K562 (cell line): ENCODE measurements around the gene XRN1.

Source experiments
- ARID2 ChIP-seq: fragments of 450-650 bp; IDR thresholded peaks from 2 replicates; pipeline ENCODE4 v1.6.1; 2017; ENCODE audit warnings: antibody characterized with exemption, mild to moderate bottlenecking
- EZH2 ChIP-seq: IDR thresholded peaks from 2 replicates; pipeline ENCODE4 v1.6.1; 2012; ENCODE audit warnings: low read depth, mild to moderate bottlenecking, inconsistent platforms, low read length, borderline replicate concordance
- KLF1 ChIP-seq: fragments of 450-650 bp; IDR thresholded peaks from 2 replicates; pipeline ENCODE4 v1.6.1; 2016; ENCODE audit warnings: missing genetic modification characterization, missing compliant biosample characterization
- MYBL2 ChIP-seq, 2 experiments: fragments of 450-650 bp in 1 of 2; sonication (generic) in 1 of 2; formaldehyde crosslinking in 1 of 2; IDR thresholded peaks; 2 replicates each; pipeline versions ENCODE4 v1.6.1 to v1.8.1; 2017 to 2022; ENCODE audit warnings: borderline replicate concordance in 1 of 2, inconsistent platforms in 1 of 2, low read depth in 1 of 2, mild to moderate bottlenecking in 1 of 2, missing genetic modification reagents in 1 of 2, moderate library complexity in 1 of 2
- POLR2A ChIP-seq: fragments of 450-650 bp; conservative IDR thresholded peaks from 2 replicates; pipeline ENCODE4 v1.6.1; 2016
- TBP ChIP-seq: optimal IDR thresholded peaks from 2 replicates; pipeline ENCODE3; 2011; ENCODE audit warnings: low read depth, low read length, improper control_type of control experiment
- TCF7 ChIP-seq: sonication (generic); IDR thresholded peaks from 2 replicates; pipeline ENCODE4 v1.6.1; 2016; ENCODE audit warnings: antibody characterized with exemption, borderline replicate concordance
- TF ChIP-seq, protein P1 (sequence below): fragments of 250-450 bp; sonication (Bioruptor Pico); IDR thresholded peaks from 2 replicates; pipeline ENCODE4 v1.5.0; 2021; ENCODE audit warnings: mild to moderate bottlenecking, moderate library complexity
- TF ChIP-seq, protein P2 (sequence below): sonication (generic); formaldehyde crosslinking; IDR thresholded peaks from 2 replicates; pipeline ENCODE4 v1.8.0; 2022; ENCODE audit warnings: mild to moderate bottlenecking, missing genetic modification reagents
- TF ChIP-seq, protein P3 (sequence below), 2 experiments: fragments of 200-800 bp in 1 of 2; sonication (Bioruptor generic) in 1 of 2; sonication (generic) in 1 of 2; formaldehyde crosslinking in 1 of 2; IDR thresholded peaks in 1 of 2; conservative IDR thresholded peaks in 1 of 2; 2 replicates each; pipeline versions ENCODE4 v1.5.0 to v1.6.1; 2016 to 2020; ENCODE audit warnings: missing compliant biosample characterization in 1 of 2, missing genetic modification characterization in 1 of 2, missing genetic modification reagents in 1 of 2
- TF ChIP-seq, protein P4 (sequence below): fragments of 200-800 bp; sonication (Bioruptor generic); IDR thresholded peaks from 2 replicates; pipeline ENCODE4 v1.6.1; 2016; ENCODE audit warnings: missing genetic modification characterization, missing compliant biosample characterization
- TF ChIP-seq, protein P5 (sequence below): fragments of 450-650 bp; IDR thresholded peaks from 2 replicates; pipeline ENCODE4 v1.6.1; 2018; ENCODE audit not compliant: partially characterized antibody
- TF ChIP-seq, protein P6 (sequence below): sonication (generic); formaldehyde crosslinking; IDR thresholded peaks from 2 replicates; pipeline ENCODE4 v1.9.0; 2022; ENCODE audit warnings: mild to moderate bottlenecking, missing genetic modification reagents

DNA sequence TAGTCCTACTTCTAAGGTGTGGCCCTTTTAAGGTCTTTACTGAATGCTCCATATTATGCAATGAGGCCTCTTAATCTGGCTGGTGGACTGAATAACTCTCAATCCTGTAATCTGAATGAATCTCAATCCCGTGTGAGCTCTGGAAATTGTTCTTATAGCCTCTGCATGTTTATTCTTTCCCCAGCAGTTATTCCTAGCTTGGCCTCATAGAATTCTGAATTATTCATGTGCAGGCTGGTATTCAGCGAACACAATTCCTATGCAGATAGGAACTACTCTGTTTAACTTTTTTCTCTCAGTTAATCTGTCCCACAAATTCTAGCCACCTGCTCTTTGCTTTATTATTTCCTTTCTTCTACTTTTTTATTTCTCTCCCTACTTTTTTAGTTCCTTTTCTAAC, 44.3 kb upstream of the XRN1 start:
- TF ChIP-seq POLR2A (no peak), KLF1 (no peak), EZH2 (no peak), TCF7 (no peak), TBP (no peak), ARID2 (no peak), MYBL2 (IDR thresholded peaks at IDR 0.05; ENCODE audit: low read depth) (no peak), MYBL2 (CRISPR knock-in tag; IDR thresholded peaks at IDR 0.05; ENCODE audit: borderline replicate concordance) (no peak)
- TF ChIP-seq, protein P1, sequence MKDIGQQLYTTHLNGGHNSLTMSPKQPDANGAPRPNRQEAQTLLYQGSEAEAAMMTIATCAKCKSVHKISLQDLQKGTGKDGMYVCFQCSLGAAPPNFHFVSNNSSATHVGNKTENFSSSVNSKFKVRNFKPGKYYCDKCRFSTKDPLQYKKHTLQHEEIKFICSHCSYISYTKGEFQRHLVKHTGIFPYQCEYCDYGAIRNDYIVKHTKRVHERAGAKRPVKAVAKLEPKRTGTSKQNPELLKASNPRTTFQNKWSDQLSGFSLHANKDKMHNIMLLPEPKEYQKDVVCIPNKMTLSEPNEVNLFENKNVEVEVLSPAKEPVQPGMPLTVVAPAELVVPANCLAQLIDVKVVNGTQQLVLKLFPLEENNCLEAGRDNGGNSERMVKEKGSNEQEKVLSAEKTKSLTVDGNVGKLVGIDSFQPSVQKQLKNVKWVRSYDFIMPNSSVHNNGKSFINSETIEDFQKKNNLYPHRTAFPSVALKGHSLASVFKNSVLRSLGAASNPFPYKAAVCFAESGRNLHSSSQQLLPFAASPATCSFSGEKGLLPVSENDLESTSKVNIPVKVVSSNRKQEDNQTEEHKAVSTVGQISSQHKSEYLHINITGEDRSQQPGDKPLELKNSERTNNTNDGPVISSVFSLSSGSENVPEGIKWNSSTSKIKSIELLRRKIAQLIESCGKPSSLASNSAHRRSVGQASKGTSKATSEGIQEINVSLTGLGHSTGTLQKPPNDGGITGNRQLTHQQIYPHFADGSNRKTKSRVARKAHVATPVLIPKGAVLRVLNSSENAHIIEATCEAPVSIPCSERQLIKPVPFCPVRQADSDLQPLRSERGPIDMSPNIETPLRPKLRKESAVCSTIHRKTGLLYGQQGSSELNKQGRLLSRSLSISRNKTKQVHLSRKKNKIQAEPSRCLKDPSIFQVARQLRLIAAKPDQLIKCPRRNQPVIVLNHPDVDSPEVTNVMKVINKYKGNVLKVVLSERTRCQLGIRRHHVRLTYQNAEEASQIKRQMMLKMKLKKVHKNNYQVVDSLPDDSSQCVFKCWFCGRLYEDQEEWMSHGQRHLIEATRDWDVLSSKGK (CRISPR knock-in tag): no peak
- TF ChIP-seq, protein P2, sequence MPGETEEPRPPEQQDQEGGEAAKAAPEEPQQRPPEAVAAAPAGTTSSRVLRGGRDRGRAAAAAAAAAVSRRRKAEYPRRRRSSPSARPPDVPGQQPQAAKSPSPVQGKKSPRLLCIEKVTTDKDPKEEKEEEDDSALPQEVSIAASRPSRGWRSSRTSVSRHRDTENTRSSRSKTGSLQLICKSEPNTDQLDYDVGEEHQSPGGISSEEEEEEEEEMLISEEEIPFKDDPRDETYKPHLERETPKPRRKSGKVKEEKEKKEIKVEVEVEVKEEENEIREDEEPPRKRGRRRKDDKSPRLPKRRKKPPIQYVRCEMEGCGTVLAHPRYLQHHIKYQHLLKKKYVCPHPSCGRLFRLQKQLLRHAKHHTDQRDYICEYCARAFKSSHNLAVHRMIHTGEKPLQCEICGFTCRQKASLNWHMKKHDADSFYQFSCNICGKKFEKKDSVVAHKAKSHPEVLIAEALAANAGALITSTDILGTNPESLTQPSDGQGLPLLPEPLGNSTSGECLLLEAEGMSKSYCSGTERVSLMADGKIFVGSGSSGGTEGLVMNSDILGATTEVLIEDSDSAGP (CRISPR knock-in tag): no peak
- TF ChIP-seq, protein P3, sequence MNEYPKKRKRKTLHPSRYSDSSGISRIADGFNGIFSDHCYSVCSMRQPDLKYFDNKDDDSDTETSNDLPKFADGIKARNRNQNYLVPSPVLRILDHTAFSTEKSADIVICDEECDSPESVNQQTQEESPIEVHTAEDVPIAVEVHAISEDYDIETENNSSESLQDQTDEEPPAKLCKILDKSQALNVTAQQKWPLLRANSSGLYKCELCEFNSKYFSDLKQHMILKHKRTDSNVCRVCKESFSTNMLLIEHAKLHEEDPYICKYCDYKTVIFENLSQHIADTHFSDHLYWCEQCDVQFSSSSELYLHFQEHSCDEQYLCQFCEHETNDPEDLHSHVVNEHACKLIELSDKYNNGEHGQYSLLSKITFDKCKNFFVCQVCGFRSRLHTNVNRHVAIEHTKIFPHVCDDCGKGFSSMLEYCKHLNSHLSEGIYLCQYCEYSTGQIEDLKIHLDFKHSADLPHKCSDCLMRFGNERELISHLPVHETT (CRISPR knock-in tag; conservative IDR thresholded peaks at IDR 0.05 in 1 of 2, IDR thresholded peaks at IDR 0.05 in 1 of 2): no peak
- TF ChIP-seq, protein P4, sequence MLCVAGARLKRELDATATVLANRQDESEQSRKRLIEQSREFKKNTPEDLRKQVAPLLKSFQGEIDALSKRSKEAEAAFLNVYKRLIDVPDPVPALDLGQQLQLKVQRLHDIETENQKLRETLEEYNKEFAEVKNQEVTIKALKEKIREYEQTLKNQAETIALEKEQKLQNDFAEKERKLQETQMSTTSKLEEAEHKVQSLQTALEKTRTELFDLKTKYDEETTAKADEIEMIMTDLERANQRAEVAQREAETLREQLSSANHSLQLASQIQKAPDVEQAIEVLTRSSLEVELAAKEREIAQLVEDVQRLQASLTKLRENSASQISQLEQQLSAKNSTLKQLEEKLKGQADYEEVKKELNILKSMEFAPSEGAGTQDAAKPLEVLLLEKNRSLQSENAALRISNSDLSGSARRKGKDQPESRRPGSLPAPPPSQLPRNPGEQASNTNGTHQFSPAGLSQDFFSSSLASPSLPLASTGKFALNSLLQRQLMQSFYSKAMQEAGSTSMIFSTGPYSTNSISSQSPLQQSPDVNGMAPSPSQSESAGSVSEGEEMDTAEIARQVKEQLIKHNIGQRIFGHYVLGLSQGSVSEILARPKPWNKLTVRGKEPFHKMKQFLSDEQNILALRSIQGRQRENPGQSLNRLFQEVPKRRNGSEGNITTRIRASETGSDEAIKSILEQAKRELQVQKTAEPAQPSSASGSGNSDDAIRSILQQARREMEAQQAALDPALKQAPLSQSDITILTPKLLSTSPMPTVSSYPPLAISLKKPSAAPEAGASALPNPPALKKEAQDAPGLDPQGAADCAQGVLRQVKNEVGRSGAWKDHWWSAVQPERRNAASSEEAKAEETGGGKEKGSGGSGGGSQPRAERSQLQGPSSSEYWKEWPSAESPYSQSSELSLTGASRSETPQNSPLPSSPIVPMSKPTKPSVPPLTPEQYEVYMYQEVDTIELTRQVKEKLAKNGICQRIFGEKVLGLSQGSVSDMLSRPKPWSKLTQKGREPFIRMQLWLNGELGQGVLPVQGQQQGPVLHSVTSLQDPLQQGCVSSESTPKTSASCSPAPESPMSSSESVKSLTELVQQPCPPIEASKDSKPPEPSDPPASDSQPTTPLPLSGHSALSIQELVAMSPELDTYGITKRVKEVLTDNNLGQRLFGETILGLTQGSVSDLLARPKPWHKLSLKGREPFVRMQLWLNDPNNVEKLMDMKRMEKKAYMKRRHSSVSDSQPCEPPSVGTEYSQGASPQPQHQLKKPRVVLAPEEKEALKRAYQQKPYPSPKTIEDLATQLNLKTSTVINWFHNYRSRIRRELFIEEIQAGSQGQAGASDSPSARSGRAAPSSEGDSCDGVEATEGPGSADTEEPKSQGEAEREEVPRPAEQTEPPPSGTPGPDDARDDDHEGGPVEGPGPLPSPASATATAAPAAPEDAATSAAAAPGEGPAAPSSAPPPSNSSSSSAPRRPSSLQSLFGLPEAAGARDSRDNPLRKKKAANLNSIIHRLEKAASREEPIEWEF (CRISPR knock-in tag): no peak
- TF ChIP-seq, protein P5, sequence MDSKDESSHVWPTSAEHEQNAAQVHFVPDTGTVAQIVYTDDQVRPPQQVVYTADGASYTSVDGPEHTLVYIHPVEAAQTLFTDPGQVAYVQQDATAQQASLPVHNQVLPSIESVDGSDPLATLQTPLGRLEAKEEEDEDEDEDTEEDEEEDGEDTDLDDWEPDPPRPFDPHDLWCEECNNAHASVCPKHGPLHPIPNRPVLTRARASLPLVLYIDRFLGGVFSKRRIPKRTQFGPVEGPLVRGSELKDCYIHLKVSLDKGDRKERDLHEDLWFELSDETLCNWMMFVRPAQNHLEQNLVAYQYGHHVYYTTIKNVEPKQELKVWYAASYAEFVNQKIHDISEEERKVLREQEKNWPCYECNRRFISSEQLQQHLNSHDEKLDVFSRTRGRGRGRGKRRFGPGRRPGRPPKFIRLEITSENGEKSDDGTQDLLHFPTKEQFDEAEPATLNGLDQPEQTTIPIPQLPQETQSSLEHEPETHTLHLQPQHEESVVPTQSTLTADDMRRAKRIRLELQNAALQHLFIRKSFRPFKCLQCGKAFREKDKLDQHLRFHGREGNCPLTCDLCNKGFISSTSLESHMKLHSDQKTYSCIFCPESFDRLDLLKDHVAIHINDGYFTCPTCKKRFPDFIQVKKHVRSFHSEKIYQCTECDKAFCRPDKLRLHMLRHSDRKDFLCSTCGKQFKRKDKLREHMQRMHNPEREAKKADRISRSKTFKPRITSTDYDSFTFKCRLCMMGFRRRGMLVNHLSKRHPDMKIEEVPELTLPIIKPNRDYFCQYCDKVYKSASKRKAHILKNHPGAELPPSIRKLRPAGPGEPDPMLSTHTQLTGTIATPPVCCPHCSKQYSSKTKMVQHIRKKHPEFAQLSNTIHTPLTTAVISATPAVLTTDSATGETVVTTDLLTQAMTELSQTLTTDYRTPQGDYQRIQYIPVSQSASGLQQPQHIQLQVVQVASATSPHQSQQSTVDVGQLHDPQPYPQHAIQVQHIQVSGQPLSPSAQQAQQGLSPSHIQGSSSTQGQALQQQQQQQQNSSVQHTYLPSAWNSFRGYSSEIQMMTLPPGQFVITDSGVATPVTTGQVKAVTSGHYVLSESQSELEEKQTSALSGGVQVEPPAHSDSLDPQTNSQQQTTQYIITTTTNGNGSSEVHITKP: no peak
- TF ChIP-seq, protein P6, sequence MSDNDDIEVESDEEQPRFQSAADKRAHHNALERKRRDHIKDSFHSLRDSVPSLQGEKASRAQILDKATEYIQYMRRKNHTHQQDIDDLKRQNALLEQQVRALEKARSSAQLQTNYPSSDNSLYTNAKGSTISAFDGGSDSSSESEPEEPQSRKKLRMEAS (CRISPR knock-in tag): no peak
